Activated T-cell treated with anti-CD3 and anti-CD28 coated beads, Interleukin-2, amount 50 U/mL, for 72 hours (primary cell): ENCODE data around the gene MAG. TPM values are rescaled to one million over a fixed set of nuclear protein-coding genes. Genes with fewer than 3 reads are reported as not detected.

ENCODE experiments used
- ATAC-seq, 2 donors: fragments of 150-1000 bp; cut with Tn5 transposase; replicated peaks in 1 of 2; 2 replicates each; pipeline ENCODE4 v1.10.0; 2021; ENCODE audit warnings: moderate library complexity in 2 of 2, mild to moderate bottlenecking in 1 of 2
- DNase-seq, 2 donors: peaks; one replicate each; pipeline ENCODE4 v3.0.0; 2021 to 2022; ENCODE audit warnings: mixed read lengths in 1 of 2
- H3K27ac Mint-ChIP-seq: one replicate; pipeline ENCODE4 v1.8.0; 2022; ENCODE audit warnings: mild to moderate bottlenecking, moderate library complexity, mixed read lengths
- H3K27me3 Mint-ChIP-seq: one replicate; pipeline ENCODE4 v1.8.0; 2022; ENCODE audit warnings: low read depth, mixed read lengths
- H3K36me3 Mint-ChIP-seq, 2 donors: one replicate each; pipeline ENCODE4 v1.8.0; 2022; ENCODE audit warnings: mixed read lengths in 2 of 2, mild to moderate bottlenecking in 1 of 2; ENCODE audit not compliant: insufficient read depth in 2 of 2
- H3K4me1 Mint-ChIP-seq: one replicate; pipeline ENCODE4 v1.8.0; 2022; ENCODE audit warnings: low read depth, mixed read lengths
- H3K4me3 Mint-ChIP-seq, 2 donors: one replicate each; pipeline ENCODE4 v1.8.0; 2022; ENCODE audit warnings: mild to moderate bottlenecking in 2 of 2, mixed read lengths in 2 of 2, moderate library complexity in 2 of 2
- H3K9me3 Mint-ChIP-seq, 2 donors: one replicate each; pipeline ENCODE4 v1.8.0; 2022; ENCODE audit warnings: mixed read lengths in 2 of 2
- total RNA-seq, 2 donors: library from RNA; stranded (reverse); gene quantifications; one replicate each; pipeline ENCODE4 v1.2.3, GENCODE V29; 2022

Gene MAG
- total RNA-seq, 2 donors from 2014 or later = 0.29 to 0.83 TPM

GRCh38 chr19:35293363-35293739, 1.4 kb downstream of the MAG start:
- no peak overlapping the region for H3K4me3 Mint-ChIP-seq
- ATAC-seq (no peak), DNase-seq (no peak)
- H3K27ac Mint-ChIP-seq = no peak overlapping the region
- H3K4me1 Mint-ChIP-seq = no peaks in the 10 kb centered on the region
- no peaks in the 10 kb centered on the region for H3K36me3 Mint-ChIP-seq
- no peaks in the 10 kb centered on the region for H3K27me3 Mint-ChIP-seq
- H3K9me3 Mint-ChIP-seq = no peaks in the 10 kb centered on the region

DNA sequence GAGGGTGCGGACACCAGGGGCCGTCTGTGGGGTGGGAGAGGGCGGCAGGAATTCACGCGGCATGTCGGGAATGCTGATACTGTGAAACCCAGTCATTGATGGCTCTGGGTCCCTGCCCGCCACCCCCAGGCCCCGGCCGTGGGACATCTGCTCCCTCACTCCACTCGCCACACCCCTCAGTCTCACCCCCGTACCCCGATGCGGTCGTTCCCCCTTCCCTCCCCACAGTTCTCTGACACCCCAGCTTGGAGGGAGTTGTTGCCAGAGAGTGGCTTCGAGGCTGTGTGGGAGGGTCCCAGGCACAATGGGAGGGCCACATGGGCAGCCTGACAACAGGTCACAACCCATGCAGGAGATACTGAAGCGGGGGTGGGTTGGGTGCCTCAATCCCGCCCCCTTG, 1.8 kb downstream of the MAG start:
- Mint-ChIP-seq H3K4me1 (no peaks in the 10 kb centered on the region), H3K36me3 (no peaks in the 10 kb centered on the region), H3K27ac (no peak overlapping the region), H3K4me3 (no peak overlapping the region), H3K27me3 (no peaks in the 10 kb centered on the region), H3K9me3 (no peaks in the 10 kb centered on the region)
- ATAC-seq (no peak), DNase-seq (no peak)

DNA sequence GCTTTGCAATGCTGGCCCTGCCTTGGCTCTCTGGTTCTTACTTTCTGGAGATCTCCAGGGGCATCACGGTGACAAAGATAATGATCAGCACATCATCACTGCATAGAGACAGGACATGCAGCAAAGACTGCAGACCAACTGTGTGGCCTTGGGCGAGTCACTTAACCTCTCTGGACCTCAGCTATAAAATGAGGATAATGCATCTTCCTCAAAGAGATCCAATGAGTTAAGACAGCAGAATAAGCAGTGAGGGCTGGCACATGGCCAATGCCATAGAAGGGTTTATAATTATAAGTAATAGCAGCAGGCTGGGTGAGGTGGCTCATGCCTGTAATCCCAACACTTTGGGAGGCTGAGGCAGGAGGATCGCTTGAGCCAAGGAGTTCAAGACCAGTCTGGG, 2.4 kb downstream of the MAG start:
- Mint-ChIP-seq H3K27me3 (no peaks in the 10 kb centered on the region), H3K4me1 (no peaks in the 10 kb centered on the region), H3K36me3 (no peaks in the 10 kb centered on the region), H3K9me3 (no peaks in the 10 kb centered on the region), H3K4me3 (no peak overlapping the region), H3K27ac (no peak overlapping the region)
- ATAC-seq = no peak
- no peak for DNase-seq

GRCh38 chr19:35294859-35295791, 3.2 kb downstream of the MAG start:
- no peaks in the 10 kb centered on the region for H3K27me3 Mint-ChIP-seq
- H3K4me3 Mint-ChIP-seq = peak overlapping the region in 1 of 2 donors; percentile 46
- no peak overlapping the region for H3K27ac Mint-ChIP-seq
- no peaks in the 10 kb centered on the region for H3K4me1 Mint-ChIP-seq
- ATAC-seq (no peak), DNase-seq (no peak)
- H3K36me3 Mint-ChIP-seq = no peaks in the 10 kb centered on the region
- H3K9me3 Mint-ChIP-seq = no peaks in the 10 kb centered on the region

GRCh38 chr19:35295792-35296462, 4.0 kb downstream of the MAG start:
- Mint-ChIP-seq H3K4me3 (peak overlapping the region in 1 of 2 donors; percentile 46), H3K27ac (no peak overlapping the region), H3K4me1 (no peaks in the 10 kb centered on the region), H3K9me3 (no peaks in the 10 kb centered on the region), H3K27me3 (no peaks in the 10 kb centered on the region), H3K36me3 (no peaks in the 10 kb centered on the region)
- DNase-seq (peak; percentile 21 to 43), ATAC-seq (peak; percentile 49 to 72)

- H3K9me3 Mint-ChIP-seq = no peaks in the 10 kb centered on the region
- DNase-seq (no peak), ATAC-seq (peak; percentile 37 to 59)
- no peak overlapping the region for H3K4me3 Mint-ChIP-seq
- H3K36me3 Mint-ChIP-seq = no peaks in the 10 kb centered on the region
- H3K27ac Mint-ChIP-seq = no peak overlapping the region
- H3K4me1 Mint-ChIP-seq = no peaks in the 10 kb centered on the region
- H3K27me3 Mint-ChIP-seq = no peaks in the 10 kb centered on the region
Measured at GRCh38 chr19:35296644-35297514, 4.9 kb downstream of the MAG start.

DNA sequence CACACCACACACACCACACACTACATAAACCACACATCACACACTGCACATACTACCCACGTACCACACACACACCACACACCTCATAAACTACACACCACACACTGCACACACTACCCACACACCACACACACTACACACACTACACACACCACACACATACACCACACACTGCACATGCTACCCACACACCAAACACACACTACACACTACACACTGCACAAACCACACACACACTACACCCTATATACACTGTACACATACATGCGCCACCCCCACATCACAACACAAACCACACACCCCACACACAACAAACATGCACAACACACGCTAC, 5.5 kb downstream of the MAG start:
- no peaks in the 10 kb centered on the region for H3K4me1 Mint-ChIP-seq
- H3K4me3 Mint-ChIP-seq = no peak overlapping the region
- H3K9me3 Mint-ChIP-seq = no peaks in the 10 kb centered on the region
- H3K27me3 Mint-ChIP-seq = no peaks in the 10 kb centered on the region
- no peak overlapping the region for H3K27ac Mint-ChIP-seq
- no peak for ATAC-seq
- no peak for DNase-seq
- H3K36me3 Mint-ChIP-seq = no peaks in the 10 kb centered on the region

GRCh38 chr19:35297922-35298321, 6.0 kb downstream of the MAG start:
- no peaks in the 10 kb centered on the region for H3K27me3 Mint-ChIP-seq
- no peaks in the 10 kb centered on the region for H3K9me3 Mint-ChIP-seq
- DNase-seq = no peak
- ATAC-seq = no peak
- no peaks in the 10 kb centered on the region for H3K4me1 Mint-ChIP-seq
- no peak overlapping the region for H3K4me3 Mint-ChIP-seq
- H3K27ac Mint-ChIP-seq = no peak overlapping the region
- H3K36me3 Mint-ChIP-seq = no peaks in the 10 kb centered on the region

GRCh38 chr19:35298561-35298972, 6.6 kb downstream of the MAG start:
- Mint-ChIP-seq H3K4me1 (no peaks in the 10 kb centered on the region), H3K4me3 (no peak overlapping the region), H3K27ac (no peak overlapping the region), H3K36me3 (no peaks in the 10 kb centered on the region), H3K9me3 (no peaks in the 10 kb centered on the region), H3K27me3 (no peaks in the 10 kb centered on the region)
- DNase-seq (no peak), ATAC-seq (no peak)

DNA sequence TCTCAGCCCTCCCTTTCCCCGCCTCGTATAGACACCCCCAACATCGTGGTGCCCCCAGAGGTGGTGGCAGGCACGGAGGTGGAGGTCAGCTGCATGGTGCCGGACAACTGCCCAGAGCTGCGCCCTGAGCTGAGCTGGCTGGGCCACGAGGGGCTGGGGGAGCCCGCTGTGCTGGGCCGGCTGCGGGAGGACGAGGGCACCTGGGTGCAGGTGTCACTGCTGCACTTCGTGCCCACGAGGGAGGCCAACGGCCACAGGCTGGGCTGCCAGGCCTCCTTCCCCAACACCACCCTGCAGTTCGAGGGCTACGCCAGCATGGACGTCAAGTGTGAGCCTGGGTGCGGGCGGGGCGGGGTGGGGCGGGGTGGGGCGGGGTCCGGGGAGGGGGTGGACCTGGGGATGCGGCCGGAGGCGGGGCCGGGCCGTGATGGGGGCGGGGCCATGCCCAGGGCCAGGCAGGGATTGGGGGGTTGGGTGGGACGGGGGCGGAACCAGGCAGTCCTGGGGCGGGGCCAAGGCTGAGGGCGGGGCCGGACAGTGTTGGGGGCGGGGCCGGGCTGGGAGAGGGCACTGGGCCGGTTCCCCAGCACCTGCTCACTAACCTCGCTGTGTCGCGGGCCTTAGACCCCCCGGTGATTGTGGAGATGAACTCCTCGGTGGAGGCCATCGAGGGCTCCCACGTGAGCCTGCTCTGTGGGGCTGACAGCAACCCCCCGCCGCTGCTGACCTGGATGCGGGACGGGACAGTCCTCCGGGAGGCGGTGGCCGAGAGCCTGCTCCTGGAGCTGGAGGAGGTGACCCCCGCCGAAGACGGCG, 7.8 kb downstream of the MAG start:
- no peaks in the 10 kb centered on the region for H3K36me3 Mint-ChIP-seq
- ATAC-seq = no peak
- H3K9me3 Mint-ChIP-seq = no peaks in the 10 kb centered on the region
- no peak overlapping the region for H3K4me3 Mint-ChIP-seq
- H3K4me1 Mint-ChIP-seq = no peaks in the 10 kb centered on the region
- no peaks in the 10 kb centered on the region for H3K27me3 Mint-ChIP-seq
- H3K27ac Mint-ChIP-seq = no peak overlapping the region
- DNase-seq = no peak

DNA sequence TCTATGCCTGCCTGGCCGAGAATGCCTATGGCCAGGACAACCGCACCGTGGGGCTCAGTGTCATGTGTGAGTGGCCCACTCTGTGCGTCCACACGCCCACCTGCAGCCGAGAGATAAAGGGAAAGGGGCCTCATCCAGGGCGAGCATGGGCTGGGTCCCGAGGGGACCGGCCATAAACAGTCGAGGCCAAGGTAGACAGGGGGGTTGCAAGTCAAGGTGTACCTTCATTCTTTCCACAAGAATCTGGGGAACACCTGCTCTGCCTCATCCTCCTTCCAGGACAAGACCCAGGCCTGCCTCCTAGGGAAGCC, 8.3 kb downstream of the MAG start:
- DNase-seq (no peak), ATAC-seq (no peak)
- no peaks in the 10 kb centered on the region for H3K4me1 Mint-ChIP-seq
- no peaks in the 10 kb centered on the region for H3K9me3 Mint-ChIP-seq
- no peaks in the 10 kb centered on the region for H3K36me3 Mint-ChIP-seq
- no peaks in the 10 kb centered on the region for H3K27me3 Mint-ChIP-seq
- H3K27ac Mint-ChIP-seq = no peak overlapping the region
- H3K4me3 Mint-ChIP-seq = no peak overlapping the region

- Mint-ChIP-seq H3K36me3 (no peaks in the 10 kb centered on the region), H3K27me3 (no peaks in the 10 kb centered on the region), H3K9me3 (no peaks in the 10 kb centered on the region), H3K4me1 (peaks cover 6% of the 10 kb centered on the region), H3K4me3 (no peak overlapping the region), H3K27ac (no peak overlapping the region)
- DNase-seq = no peak
- ATAC-seq = no peak
Measured at GRCh38 chr19:35301961-35302360, 10.0 kb downstream of the MAG start.
